Measurements from ENCODE around the gene TMEM243.

Gene TMEM243

DNA sequence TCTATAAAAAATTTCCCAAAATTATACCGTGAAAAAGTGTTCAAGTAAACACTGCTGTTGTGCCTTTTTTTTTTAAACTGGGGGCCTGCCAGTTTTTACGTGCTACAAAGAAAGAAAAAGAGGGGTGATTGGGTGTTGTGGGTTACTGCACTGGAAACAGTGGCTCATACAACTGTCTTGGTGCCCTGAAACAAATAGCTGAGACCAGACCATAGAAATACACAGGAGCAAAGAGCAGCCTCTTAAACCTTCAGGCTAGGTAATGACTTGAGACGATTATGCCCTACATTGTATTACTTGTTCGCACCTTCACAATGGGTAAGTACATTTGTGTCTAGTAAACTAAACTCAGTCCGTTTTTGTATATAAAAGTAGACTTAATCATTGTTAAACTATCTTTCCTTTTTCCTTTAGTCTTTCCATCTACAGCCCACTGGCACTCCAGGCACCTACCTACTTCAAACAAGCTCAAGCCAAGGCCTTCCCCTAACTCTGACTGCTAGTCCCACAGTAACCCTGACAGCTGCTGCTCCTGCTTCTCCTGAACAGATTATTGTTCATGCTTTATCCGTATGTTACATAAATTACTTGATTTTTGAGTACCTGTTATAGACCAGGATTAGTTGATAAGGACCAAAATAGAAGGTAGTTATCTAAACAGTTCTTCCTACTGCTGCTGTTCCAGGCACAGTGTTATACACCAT lies 26.6 kb downstream of the TMEM243 start:
- no peak for DNase-seq
- no peaks in the 10 kb centered on the region for H3K4me1 ChIP-seq (ENCODE audit: control extremely low read depth in 1 of 4, control insufficient read depth in 4 of 4, insufficient read depth in 4 of 4, low read length in 3 of 4)
- ChIA-PET POLR2A (interaction anchor here (1.1 kb wide), 1 partner anchor 40 kb away, joined by 3 read pairs; no protein-coding TSS in a partner anchor), CTCF (interaction anchor here (1.1 to 2.4 kb wide), 3 partner anchors 13 to 21 kb away, joined by 3 to 6 read pairs (median 4); no protein-coding TSS in a partner anchor)
- WGBS (ENCODE audit: insufficient coverage): 100% methylated on average over 1 of the region's 6 CpGs
- no peak overlapping the region for H3K27ac ChIP-seq (ENCODE audit: insufficient read depth in 1 of 2, low read depth in 1 of 2, low read length in 2 of 2, poor library complexity in 1 of 2, severe bottlenecking in 2 of 2)
- H3K36me3 ChIP-seq (ENCODE audit: control insufficient read depth in 4 of 4, insufficient read depth in 4 of 4, low read length in 3 of 4): peaks cover 43 to 97% (median 71%) of the 10 kb centered on the region in 4 experiments
- H3K4me3 ChIP-seq (ENCODE audit: control insufficient read depth in 1 of 7, extremely low read depth in 1 of 7, insufficient read depth in 4 of 7, low read depth in 2 of 7, low read length in 6 of 7): no peak overlapping the region
- no peaks in the 10 kb centered on the region for H3K27me3 ChIP-seq (replicated peaks in 2 of 5; ENCODE audit: control insufficient read depth in 4 of 5, insufficient read depth in 5 of 5, low read length in 4 of 5)
- no peaks in the 10 kb centered on the region for H3K9me3 ChIP-seq (ENCODE audit: control extremely low read depth in 1 of 5, control insufficient read depth in 4 of 5, insufficient read depth in 2 of 5, low read depth in 1 of 5, low read length in 4 of 5)

DNA sequence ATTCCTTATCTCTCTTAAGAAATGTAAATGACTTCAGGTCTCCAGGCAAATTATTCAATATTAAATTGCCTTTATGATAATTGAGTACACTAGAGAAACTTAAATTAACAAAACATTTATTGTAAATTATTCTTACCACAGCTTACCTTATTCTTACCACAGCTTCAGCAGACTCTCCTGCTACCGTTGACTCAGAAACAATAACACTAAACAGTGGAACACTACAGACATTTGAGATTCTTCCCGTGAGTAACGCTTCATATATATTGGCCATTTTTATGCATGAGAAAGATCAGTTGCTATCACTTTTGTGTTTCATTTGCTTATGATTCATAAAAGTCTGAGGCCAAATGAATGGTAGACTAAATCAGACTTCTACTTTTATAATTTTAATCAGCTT lies 28.7 kb downstream of the TMEM243 start:
- Histone ChIP-seq H3K27me3 (replicated peaks in 2 of 5; ENCODE audit: control insufficient read depth in 4 of 5, insufficient read depth in 5 of 5, low read length in 4 of 5) (no peaks in the 10 kb centered on the region), H3K9me3 (ENCODE audit: control extremely low read depth in 1 of 5, control insufficient read depth in 4 of 5, insufficient read depth in 2 of 5, low read depth in 1 of 5, low read length in 4 of 5) (no peaks in the 10 kb centered on the region), H3K36me3 (ENCODE audit: control insufficient read depth in 4 of 4, insufficient read depth in 4 of 4, low read length in 3 of 4) (peaks cover 35 to 96% (median 70%) of the 10 kb centered on the region in 4 experiments), H3K27ac (ENCODE audit: insufficient read depth in 1 of 2, low read depth in 1 of 2, low read length in 2 of 2, poor library complexity in 1 of 2, severe bottlenecking in 2 of 2) (no peak overlapping the region), H3K4me3 (ENCODE audit: control insufficient read depth in 1 of 7, extremely low read depth in 1 of 7, insufficient read depth in 4 of 7, low read depth in 2 of 7, low read length in 6 of 7) (no peak overlapping the region), H3K4me1 (ENCODE audit: control extremely low read depth in 1 of 4, control insufficient read depth in 4 of 4, insufficient read depth in 4 of 4, low read length in 3 of 4) (no peaks in the 10 kb centered on the region)
- ChIA-PET POLR2A (no interaction called here), CTCF (interaction anchor here (2.3 kb wide), 1 partner anchor 18 kb away, joined by 7 read pairs; no protein-coding TSS in a partner anchor)
- 93% methylated on average over 3 of the region's 3 CpGs for WGBS (ENCODE audit: insufficient coverage)
- DNase-seq: no peak

DNA sequence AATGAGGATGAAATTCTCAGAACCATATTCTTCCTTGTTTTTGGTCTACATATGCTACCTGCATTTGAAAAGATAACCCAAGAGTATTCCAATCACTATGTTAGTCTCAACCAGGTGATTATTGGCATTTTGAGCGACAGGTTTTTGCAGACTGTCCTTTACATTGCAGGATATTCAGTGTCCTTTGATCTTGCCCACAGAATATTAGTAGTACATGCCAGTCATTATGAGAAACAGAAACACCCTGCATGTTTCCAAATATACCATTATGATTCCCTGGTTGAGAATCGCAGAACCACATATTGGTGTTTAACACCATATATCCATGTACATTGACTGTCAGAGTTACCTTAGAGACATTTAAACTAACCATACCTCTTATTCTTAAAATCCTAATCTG lies 30.6 kb downstream of the TMEM243 start:
- CTCF ChIA-PET: no interaction called here
- Histone ChIP-seq H3K9me3 (ENCODE audit: control extremely low read depth in 1 of 5, control insufficient read depth in 4 of 5, insufficient read depth in 2 of 5, low read depth in 1 of 5, low read length in 4 of 5) (no peaks in the 10 kb centered on the region), H3K27me3 (replicated peaks in 2 of 5; ENCODE audit: control insufficient read depth in 4 of 5, insufficient read depth in 5 of 5, low read length in 4 of 5) (no peaks in the 10 kb centered on the region), H3K4me1 (ENCODE audit: control extremely low read depth in 1 of 4, control insufficient read depth in 4 of 4, insufficient read depth in 4 of 4, low read length in 3 of 4) (no peaks in the 10 kb centered on the region), H3K36me3 (ENCODE audit: control insufficient read depth in 4 of 4, insufficient read depth in 4 of 4, low read length in 3 of 4) (peaks cover 34 to 96% (median 74%) of the 10 kb centered on the region in 4 experiments), H3K4me3 (ENCODE audit: control insufficient read depth in 1 of 7, extremely low read depth in 1 of 7, insufficient read depth in 4 of 7, low read depth in 2 of 7, low read length in 6 of 7) (no peak overlapping the region), H3K27ac (ENCODE audit: insufficient read depth in 1 of 2, low read depth in 1 of 2, low read length in 2 of 2, poor library complexity in 1 of 2, severe bottlenecking in 2 of 2) (no peak overlapping the region)
- 100% methylated on average over 2 of the region's 2 CpGs for WGBS (ENCODE audit: insufficient coverage)
- no peak for DNase-seq
- POLR2A ChIA-PET: no interaction called here

DNA sequence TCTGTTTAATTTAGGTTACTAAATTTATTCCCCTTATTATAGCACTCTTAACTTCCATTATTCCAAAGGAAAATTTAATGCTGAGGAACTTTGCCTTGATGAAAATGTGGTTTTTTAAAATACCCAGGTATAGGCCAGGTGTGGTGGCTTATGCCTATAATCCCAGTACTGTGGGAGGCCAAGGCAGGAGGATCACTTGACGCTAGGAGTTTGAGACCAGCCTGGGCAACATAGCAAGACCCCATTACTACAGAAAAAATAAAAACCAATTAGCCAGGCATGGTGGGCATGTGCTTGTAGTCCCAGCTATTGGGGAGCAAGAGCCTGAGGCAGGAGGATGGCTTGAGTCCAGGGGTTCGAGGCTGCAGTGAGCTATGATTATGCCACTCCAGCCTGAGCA lies 32.4 kb downstream of the TMEM243 start:
- CTCF ChIA-PET: interaction anchor here (1.1 to 3.2 kb wide), 2 partner anchors 12 to 126 kb away, joined by 3 to 12 read pairs; no protein-coding TSS in a partner anchor
- POLR2A ChIA-PET: no interaction called here
- Histone ChIP-seq H3K4me1 (ENCODE audit: control extremely low read depth in 1 of 4, control insufficient read depth in 4 of 4, insufficient read depth in 4 of 4, low read length in 3 of 4) (no peaks in the 10 kb centered on the region), H3K27me3 (replicated peaks in 2 of 5; ENCODE audit: control insufficient read depth in 4 of 5, insufficient read depth in 5 of 5, low read length in 4 of 5) (no peaks in the 10 kb centered on the region), H3K27ac (ENCODE audit: insufficient read depth in 1 of 2, low read depth in 1 of 2, low read length in 2 of 2, poor library complexity in 1 of 2, severe bottlenecking in 2 of 2) (no peak overlapping the region), H3K36me3 (ENCODE audit: control insufficient read depth in 4 of 4, insufficient read depth in 4 of 4, low read length in 3 of 4) (peaks cover 30 to 95% (median 73%) of the 10 kb centered on the region in 4 experiments), H3K9me3 (ENCODE audit: control extremely low read depth in 1 of 5, control insufficient read depth in 4 of 5, insufficient read depth in 2 of 5, low read depth in 1 of 5, low read length in 4 of 5) (no peaks in the 10 kb centered on the region), H3K4me3 (ENCODE audit: control insufficient read depth in 1 of 7, extremely low read depth in 1 of 7, insufficient read depth in 4 of 7, low read depth in 2 of 7, low read length in 6 of 7) (no peak overlapping the region)
- DNase-seq: no peak
- WGBS (ENCODE audit: insufficient coverage): 100% methylated on average over 1 of the region's 2 CpGs

DNA sequence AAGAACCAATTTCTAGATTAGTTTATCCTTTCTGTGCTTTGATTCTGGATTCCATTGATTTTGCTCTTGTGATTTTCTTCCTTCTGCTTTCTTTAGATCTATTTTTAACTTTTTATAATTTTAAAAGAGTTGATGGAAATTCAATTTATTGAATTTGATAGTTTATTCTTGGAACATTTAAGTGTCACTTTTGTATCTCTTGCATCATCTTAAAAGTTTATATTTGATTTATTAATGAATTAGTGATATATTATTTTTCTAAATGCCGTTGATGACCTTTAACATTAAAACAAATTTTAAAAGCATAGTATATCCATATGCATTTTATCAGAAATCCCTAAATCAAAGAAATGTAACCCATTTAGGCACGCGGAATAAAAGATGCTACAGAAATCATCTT lies 40.4 kb downstream of the TMEM243 start:
- Histone ChIP-seq H3K27ac (ENCODE audit: insufficient read depth in 1 of 2, low read depth in 1 of 2, low read length in 2 of 2, poor library complexity in 1 of 2, severe bottlenecking in 2 of 2) (no peak overlapping the region), H3K36me3 (ENCODE audit: control insufficient read depth in 4 of 4, insufficient read depth in 4 of 4, low read length in 3 of 4) (peaks cover 23 to 80% (median 55%) of the 10 kb centered on the region in 4 experiments), H3K4me3 (ENCODE audit: control insufficient read depth in 1 of 7, extremely low read depth in 1 of 7, insufficient read depth in 4 of 7, low read depth in 2 of 7, low read length in 6 of 7) (no peak overlapping the region), H3K4me1 (ENCODE audit: control extremely low read depth in 1 of 4, control insufficient read depth in 4 of 4, insufficient read depth in 4 of 4, low read length in 3 of 4) (peaks cover 0 to 2% (median 0%) of the 10 kb centered on the region in 4 experiments), H3K27me3 (replicated peaks in 2 of 5; ENCODE audit: control insufficient read depth in 4 of 5, insufficient read depth in 5 of 5, low read length in 4 of 5) (no peaks in the 10 kb centered on the region), H3K9me3 (ENCODE audit: control extremely low read depth in 1 of 5, control insufficient read depth in 4 of 5, insufficient read depth in 2 of 5, low read depth in 1 of 5, low read length in 4 of 5) (no peaks in the 10 kb centered on the region)
- no peak for DNase-seq
- WGBS (ENCODE audit: insufficient coverage): 95% methylated on average over 2 of the region's 3 CpGs
- POLR2A ChIA-PET: no interaction called here
- CTCF ChIA-PET: no interaction called here

DNA sequence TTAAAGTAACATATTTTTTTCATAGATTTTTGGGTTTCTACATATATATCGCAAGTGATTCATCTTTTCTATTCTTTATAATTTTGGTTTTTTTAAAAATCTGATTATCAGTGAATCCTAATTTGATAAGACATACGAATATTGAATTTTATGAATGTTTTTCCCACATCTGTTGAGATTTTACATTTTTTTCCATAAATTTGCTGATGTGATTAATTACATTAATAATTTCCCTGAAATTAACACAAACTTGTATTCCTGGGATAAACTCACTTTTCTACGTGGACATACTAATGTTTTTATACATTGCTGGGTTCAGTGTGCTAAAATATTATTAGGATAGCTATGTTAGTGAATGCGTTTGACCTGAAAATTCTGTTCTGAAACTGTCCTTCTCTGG lies 41.2 kb downstream of the TMEM243 start:
- Histone ChIP-seq H3K27ac (ENCODE audit: insufficient read depth in 1 of 2, low read depth in 1 of 2, low read length in 2 of 2, poor library complexity in 1 of 2, severe bottlenecking in 2 of 2) (no peak overlapping the region), H3K27me3 (replicated peaks in 2 of 5; ENCODE audit: control insufficient read depth in 4 of 5, insufficient read depth in 5 of 5, low read length in 4 of 5) (no peaks in the 10 kb centered on the region), H3K4me3 (ENCODE audit: control insufficient read depth in 1 of 7, extremely low read depth in 1 of 7, insufficient read depth in 4 of 7, low read depth in 2 of 7, low read length in 6 of 7) (no peak overlapping the region), H3K9me3 (ENCODE audit: control extremely low read depth in 1 of 5, control insufficient read depth in 4 of 5, insufficient read depth in 2 of 5, low read depth in 1 of 5, low read length in 4 of 5) (no peaks in the 10 kb centered on the region), H3K36me3 (ENCODE audit: control insufficient read depth in 4 of 4, insufficient read depth in 4 of 4, low read length in 3 of 4) (peaks cover 21 to 80% (median 53%) of the 10 kb centered on the region in 4 experiments), H3K4me1 (ENCODE audit: control extremely low read depth in 1 of 4, control insufficient read depth in 4 of 4, insufficient read depth in 4 of 4, low read length in 3 of 4) (peaks cover 0 to 2% (median 0%) of the 10 kb centered on the region in 4 experiments)
- POLR2A ChIA-PET: no interaction called here
- CTCF ChIA-PET: no interaction called here
- no CpG with 5 or more reads among the region's 4 CpGs for WGBS (ENCODE audit: insufficient coverage)
- DNase-seq: no peak

DNA sequence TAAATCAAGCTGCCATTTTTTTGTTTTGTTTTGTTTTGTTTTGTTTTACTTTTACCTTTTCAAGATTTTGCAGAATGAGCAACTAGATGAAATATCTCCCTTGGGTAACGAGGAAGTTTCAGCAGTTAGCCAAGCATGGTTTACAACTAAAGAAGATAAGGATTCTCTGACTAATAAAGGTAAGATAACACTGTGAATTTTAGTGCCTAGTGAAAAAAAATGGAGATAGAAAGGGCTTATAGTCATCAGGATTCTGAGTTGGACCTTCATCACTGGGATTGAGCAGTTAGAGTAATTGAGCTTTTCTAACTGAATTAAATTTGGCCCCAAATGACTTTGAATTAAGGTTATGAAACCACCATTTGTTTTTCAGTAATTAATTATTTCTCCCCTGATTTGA lies 46.1 kb downstream of the TMEM243 start:
- H3K9me3 ChIP-seq (ENCODE audit: control extremely low read depth in 1 of 5, control insufficient read depth in 4 of 5, insufficient read depth in 2 of 5, low read depth in 1 of 5, low read length in 4 of 5): no peaks in the 10 kb centered on the region
- H3K4me3 ChIP-seq (ENCODE audit: control insufficient read depth in 1 of 7, extremely low read depth in 1 of 7, insufficient read depth in 4 of 7, low read depth in 2 of 7, low read length in 6 of 7): no peak overlapping the region
- WGBS (ENCODE audit: insufficient coverage): no CpG with 5 or more reads among the region's 1 CpG
- ChIA-PET POLR2A (interaction anchor here (1.1 kb wide), 1 partner anchor 21 kb away, joined by 3 read pairs; the partner anchor contains the start of gene DMTF1), CTCF (interaction anchor here (0.8 to 2.7 kb wide), 7 partner anchors 10 to 38 kb away, joined by 3 to 15 read pairs (median 5); no protein-coding TSS in a partner anchor)
- no peak for DNase-seq
- H3K36me3 ChIP-seq (ENCODE audit: control insufficient read depth in 4 of 4, insufficient read depth in 4 of 4, low read length in 3 of 4): peaks cover 23 to 92% (median 59%) of the 10 kb centered on the region in 4 experiments
- H3K27me3 ChIP-seq (replicated peaks in 2 of 5; ENCODE audit: control insufficient read depth in 4 of 5, insufficient read depth in 5 of 5, low read length in 4 of 5): no peaks in the 10 kb centered on the region
- peaks cover 0 to 2% (median 0%) of the 10 kb centered on the region in 4 experiments for H3K4me1 ChIP-seq (ENCODE audit: control extremely low read depth in 1 of 4, control insufficient read depth in 4 of 4, insufficient read depth in 4 of 4, low read length in 3 of 4)
- H3K27ac ChIP-seq (ENCODE audit: insufficient read depth in 1 of 2, low read depth in 1 of 2, low read length in 2 of 2, poor library complexity in 1 of 2, severe bottlenecking in 2 of 2): no peak overlapping the region
